T47D (cell line): ENCODE data around the gene HNRNPA1.

Source experiments
- DNase-seq, 2 experiments: peaks; one replicate each; pipeline versions ENCODE4 v3.0.0 to v3.0.0-alpha.2; 2011 to 2012; ENCODE audit warnings: low read depth in 1 of 2, low spot score in 1 of 2
- JUND ChIP-seq: IDR thresholded peaks from 2 replicates; pipeline ENCODE4 v1.6.1; 2012; ENCODE audit warnings: low read depth
- in situ Hi-C: cut with HindIII; loops from 2 replicates; pipeline ENCODE4 v1.10.0; 2016; ENCODE audit warnings: low sequenced_read_pairs, low pct_unique_long_range_greater_than_20kb

Gene HNRNPA1

GRCh38 chr12:54258201-54258681 is 22.3 kb upstream of the HNRNPA1 start:
- in situ Hi-C loops, result no loop called here
- no peak for TF ChIP-seq JUND
- no peak for DNase-seq

GRCh38 chr12:54259194-54260011 is 21.1 kb upstream of the HNRNPA1 start:
- TF ChIP-seq JUND, result no peak
- in situ Hi-C loops, result no loop called here
- DNase-seq, result peak; percentile 45 to 72

DNA sequence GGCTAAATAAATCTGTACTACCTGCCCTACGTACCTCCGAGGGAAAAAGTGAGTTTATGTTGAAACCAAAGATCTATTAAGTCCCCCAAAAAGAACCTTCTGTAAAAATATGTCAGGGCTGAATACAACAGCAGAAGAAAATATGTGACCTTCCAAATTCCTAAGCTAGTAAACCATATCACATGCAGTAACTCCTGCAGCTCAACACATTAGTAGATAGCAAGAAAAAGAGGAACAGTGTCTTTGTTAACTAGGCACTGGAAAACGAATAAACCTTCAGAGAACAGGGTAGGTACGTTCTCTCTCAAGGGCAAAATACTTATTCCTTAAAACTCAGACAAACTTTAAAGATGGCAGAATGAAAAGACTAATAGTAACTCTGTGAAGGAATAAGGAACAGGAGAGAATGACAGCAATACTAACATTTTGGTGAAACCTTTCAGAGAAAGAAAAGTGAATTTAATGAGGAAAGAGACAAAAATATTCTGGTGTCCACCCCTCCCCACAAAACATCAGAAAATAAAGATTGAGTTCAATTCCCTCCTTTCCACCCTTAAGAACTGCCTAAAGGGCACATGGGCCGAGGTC is 18.6 kb upstream of the HNRNPA1 start:
- no peak for TF ChIP-seq JUND
- DNase-seq, result no peak
- in situ Hi-C loops, result no loop called here

DNA sequence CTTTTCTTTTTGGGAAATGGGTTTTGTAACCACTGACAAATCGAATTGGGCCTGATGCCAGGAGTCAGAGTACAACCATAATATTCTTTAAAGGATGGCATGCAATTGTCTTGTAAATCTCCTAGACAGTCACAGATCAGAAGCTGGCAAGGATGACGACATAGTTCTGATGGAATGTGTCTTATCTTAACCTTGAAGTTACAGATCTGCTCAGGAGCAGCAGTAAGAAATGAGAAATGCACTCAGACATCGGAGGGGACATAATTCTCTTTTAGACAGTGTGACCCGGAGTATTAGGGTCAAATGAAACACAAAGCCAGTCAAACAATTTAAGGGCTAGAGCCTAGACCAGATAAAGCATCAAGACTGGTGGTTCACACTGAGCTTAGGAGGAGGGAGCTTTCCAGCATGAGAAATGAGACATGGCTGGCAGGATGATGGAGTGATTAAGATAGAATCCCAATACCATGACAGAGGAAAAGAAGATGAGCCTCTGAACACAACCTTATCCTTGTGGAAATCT is 18.1 kb upstream of the HNRNPA1 start:
- no peak for DNase-seq
- no peak for TF ChIP-seq JUND
- in situ Hi-C loops, result no loop called here

DNA sequence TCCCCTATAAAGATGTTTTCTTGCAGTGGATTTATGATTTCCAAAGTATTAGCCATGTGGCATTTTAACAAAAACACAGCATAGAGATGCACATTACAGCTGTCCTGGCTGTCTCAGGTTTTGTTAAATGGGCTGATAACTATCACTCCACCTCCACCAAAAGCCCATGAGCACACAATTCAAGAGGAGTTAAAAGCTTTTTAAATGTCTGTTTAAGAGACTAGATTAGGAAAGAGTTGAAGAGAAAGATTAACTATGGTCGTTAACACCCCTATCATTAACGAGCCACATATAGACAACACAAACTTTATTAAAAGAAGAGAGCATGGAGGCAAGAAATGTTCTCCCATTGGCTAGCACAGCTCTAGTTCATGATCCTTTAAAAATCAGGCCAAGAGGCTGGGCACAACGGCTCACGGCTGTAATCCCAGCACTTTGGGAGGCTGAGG is 15.1 kb upstream of the HNRNPA1 start:
- in situ Hi-C loops, result no loop called here
- no peak for TF ChIP-seq JUND
- no peak for DNase-seq

DNA sequence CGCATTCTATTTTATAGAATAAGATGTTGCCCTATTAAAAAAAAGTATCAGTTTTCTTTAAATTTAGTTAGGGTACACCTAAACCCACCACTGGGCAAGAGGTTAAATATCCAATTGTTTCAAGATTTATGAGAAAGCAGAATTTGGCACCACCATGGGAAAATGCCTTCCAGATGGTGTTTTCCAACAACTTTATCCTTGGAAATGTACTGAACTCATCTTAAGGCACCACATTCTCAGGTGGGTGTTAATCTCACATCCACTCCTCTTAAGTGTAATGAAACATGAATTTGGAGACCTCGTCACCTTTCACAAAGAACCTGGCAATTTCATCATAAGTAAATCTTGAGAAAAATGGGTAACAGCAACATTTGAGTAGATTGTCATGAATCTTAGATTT is 13.7 kb upstream of the HNRNPA1 start:
- no peak for DNase-seq
- TF ChIP-seq JUND, result no peak
- in situ Hi-C loops, result no loop called here

DNA sequence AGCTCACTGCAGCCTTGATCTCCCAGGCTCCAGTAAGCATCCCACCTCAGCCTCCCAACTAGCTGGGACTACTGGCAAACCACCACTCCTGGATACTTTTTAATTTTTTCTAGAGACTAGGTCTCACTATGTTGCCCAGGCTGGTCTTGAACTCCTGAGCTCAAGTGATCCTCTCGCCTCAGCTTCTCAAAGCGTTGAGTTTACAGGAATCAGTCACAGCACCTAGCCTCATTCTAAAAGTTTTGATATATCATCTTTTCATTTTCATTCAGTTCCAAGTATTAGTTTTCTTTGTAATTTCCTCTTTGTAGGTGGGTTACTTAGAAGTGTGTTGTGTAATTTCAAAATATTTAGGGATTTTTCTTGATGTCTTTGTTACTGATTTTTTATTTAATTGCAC is 10.2 kb upstream of the HNRNPA1 start:
- in situ Hi-C loops, result no loop called here
- no peak for DNase-seq
- no peak for TF ChIP-seq JUND

- in situ Hi-C loops, result no loop called here
- no peak for TF ChIP-seq JUND
- no peak for DNase-seq
These were observed 8.3 kb upstream of the HNRNPA1 start for GRCh38 chr12:54272214-54272613.

GRCh38 chr12:54273981-54274380 is 6.5 kb upstream of the HNRNPA1 start:
- in situ Hi-C loops, result no loop called here
- no peak for TF ChIP-seq JUND
- DNase-seq, result no peak

GRCh38 chr12:54276368-54276767 is 4.2 kb upstream of the HNRNPA1 start:
- in situ Hi-C loops, result no loop called here
- DNase-seq, result no peak
- no peak for TF ChIP-seq JUND

- peak in 1 of 2 experiments; percentile 28 for DNase-seq
- no peak for TF ChIP-seq JUND
- in situ Hi-C loops, result no loop called here
These were observed 2.7 kb upstream of the HNRNPA1 start for GRCh38 chr12:54277823-54278276.

DNA sequence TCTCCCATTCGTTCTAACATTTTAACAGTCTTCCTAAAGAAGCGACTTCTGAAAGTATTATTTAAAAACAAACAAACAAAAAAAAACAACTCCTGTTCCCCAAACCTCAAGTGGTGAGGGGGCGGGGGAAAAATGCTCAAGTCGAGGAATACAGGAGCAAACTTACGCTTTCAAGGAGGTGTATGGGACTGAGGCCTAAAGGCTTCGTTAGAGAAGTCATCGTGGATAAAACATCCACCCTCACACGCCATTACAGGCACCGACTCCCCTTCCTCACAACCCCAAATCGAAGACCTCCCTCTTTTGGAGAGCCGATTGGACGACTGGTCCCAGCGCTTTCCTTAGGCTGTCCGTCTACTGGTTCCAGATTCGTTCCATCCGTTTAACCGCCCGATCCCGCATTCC is 1.3 kb upstream of the HNRNPA1 start:
- DNase-seq, result no peak
- in situ Hi-C loops, result no loop called here
- no peak for TF ChIP-seq JUND
